Measurements from ENCODE around the gene PIGV.

Gene PIGV

GRCh38 chr1:26824731-26825130 is 37.0 kb downstream of the PIGV start:
- no peaks in the 10 kb centered on the region for H4K20me1 ChIP-seq (ENCODE audit: control insufficient read depth, insufficient read depth, low read depth, low read length)
- H3K27me3 ChIP-seq (ENCODE audit: control insufficient read depth, low read length): no peaks in the 10 kb centered on the region
- H3K4me2 ChIP-seq (ENCODE audit: low read length): no peak overlapping the region
- H3F3A ChIP-seq (ENCODE audit: control insufficient read depth, insufficient read depth): peaks cover 8% of the 10 kb centered on the region
- peaks cover 12% of the 10 kb centered on the region for H3K36me3 ChIP-seq (ENCODE audit: control insufficient read depth, low read length)
- no peaks in the 10 kb centered on the region for H3K9me2 ChIP-seq (replicated peaks; ENCODE audit: control insufficient read depth, low read length)
- no peaks in the 10 kb centered on the region for H3K9me3 ChIP-seq (ENCODE audit: control insufficient read depth, insufficient read depth, low read length)
- TF ChIP-seq EZH2phosphoT487 (IDR thresholded peaks at IDR 0.05; ENCODE audit: borderline replicate concordance, low read length): no peak
- TF ChIP-seq CTCF (IDR thresholded peaks at IDR 0.05; ENCODE audit: low read depth, low read length, poor library complexity, severe bottlenecking): no peak
- peaks cover 55% of the 10 kb centered on the region for H3K4me1 ChIP-seq (ENCODE audit: control insufficient read depth, low read length)
- H3K79me2 ChIP-seq (ENCODE audit: control insufficient read depth, low read length): peaks cover 33% of the 10 kb centered on the region
- no peak overlapping the region for H3K4me3 ChIP-seq (ENCODE audit: low read length)
- H3K27ac ChIP-seq (ENCODE audit: low read depth, low read length): no peak overlapping the region

- H3K9me2 ChIP-seq (replicated peaks; ENCODE audit: control insufficient read depth, low read length): no peaks in the 10 kb centered on the region
- H3K79me2 ChIP-seq (ENCODE audit: control insufficient read depth, low read length): peaks cover 47% of the 10 kb centered on the region
- peak within 1 kb of the TSS; percentile 97 for H3K4me2 ChIP-seq (ENCODE audit: low read length)
- H3K4me1 ChIP-seq (ENCODE audit: control insufficient read depth, low read length): peaks cover 41% of the 10 kb centered on the region
- H3K27me3 ChIP-seq (ENCODE audit: control insufficient read depth, low read length): no peaks in the 10 kb centered on the region
- peaks cover 16% of the 10 kb centered on the region for H3K36me3 ChIP-seq (ENCODE audit: control insufficient read depth, low read length)
- H4K20me1 ChIP-seq (ENCODE audit: control insufficient read depth, insufficient read depth, low read depth, low read length): no peaks in the 10 kb centered on the region
- TF ChIP-seq CTCF (IDR thresholded peaks at IDR 0.05; ENCODE audit: low read depth, low read length, poor library complexity, severe bottlenecking) (peak; percentile 32), EZH2phosphoT487 (IDR thresholded peaks at IDR 0.05; ENCODE audit: borderline replicate concordance, low read length) (no peak)
- no peaks in the 10 kb centered on the region for H3K9me3 ChIP-seq (ENCODE audit: control insufficient read depth, insufficient read depth, low read length)
- H3K27ac ChIP-seq (ENCODE audit: low read depth, low read length): no peak within 1 kb of the TSS
- peak within 1 kb of the TSS; percentile 83 for H3K4me3 ChIP-seq (ENCODE audit: low read length)
- peaks cover 3% of the 10 kb centered on the region for H3F3A ChIP-seq (ENCODE audit: control insufficient read depth, insufficient read depth)
These were observed 38.7 kb downstream of the PIGV start, which contains the start of gene ZDHHC18 for GRCh38 chr1:26826261-26827105. Gene ZDHHC18 (plus strand): TSS chr1:26826688. CDS start chr1:26826805, 117 bp downstream.

- Histone ChIP-seq H3K36me3 (ENCODE audit: control insufficient read depth, low read length) (peaks cover 21% of the 10 kb centered on the region), H3K4me1 (ENCODE audit: control insufficient read depth, low read length) (peaks cover 39% of the 10 kb centered on the region), H3K4me2 (ENCODE audit: low read length) (peak overlapping the region; percentile 97), H4K20me1 (ENCODE audit: control insufficient read depth, insufficient read depth, low read depth, low read length) (no peaks in the 10 kb centered on the region), H3K79me2 (ENCODE audit: control insufficient read depth, low read length) (peaks cover 49% of the 10 kb centered on the region), H3K4me3 (ENCODE audit: low read length) (peak overlapping the region; percentile 83), H3K9me2 (replicated peaks; ENCODE audit: control insufficient read depth, low read length) (no peaks in the 10 kb centered on the region), H3K27me3 (ENCODE audit: control insufficient read depth, low read length) (no peaks in the 10 kb centered on the region), H3K27ac (ENCODE audit: low read depth, low read length) (no peak overlapping the region), H3K9me3 (ENCODE audit: control insufficient read depth, insufficient read depth, low read length) (no peaks in the 10 kb centered on the region), H3F3A (ENCODE audit: control insufficient read depth, insufficient read depth) (peaks cover 3% of the 10 kb centered on the region)
- TF ChIP-seq EZH2phosphoT487 (IDR thresholded peaks at IDR 0.05; ENCODE audit: borderline replicate concordance, low read length) (no peak), CTCF (IDR thresholded peaks at IDR 0.05; ENCODE audit: low read depth, low read length, poor library complexity, severe bottlenecking) (no peak)
These were observed 39.4 kb downstream of the PIGV start for GRCh38 chr1:26827106-26827604.
